DOHH2 (cell line): ENCODE results near the gene SF3B2.
A peak's percentile ranks its signal among the peaks of the same experiment; 100 is the strongest.

Source experiments
- H3F3A ChIP-seq: fragments of 200-600 bp; sonication (generic), shearing (Covaris generic); 2 replicates; pipeline ENCODE4 v1.6.0; 2016; ENCODE audit warnings: antibody characterized with exemption, mild to moderate bottlenecking; ENCODE audit not compliant: control insufficient read depth, insufficient read depth
- H3K27ac ChIP-seq: fragments of 200-600 bp; sonication (generic); 2 replicates; pipeline ENCODE4 v1.5.1; 2014; ENCODE audit warnings: low read depth, mild to moderate bottlenecking, low read length, moderate library complexity
- H3K27me3 ChIP-seq: fragments of 200-600 bp; sonication (generic); 2 replicates; pipeline ENCODE4 v1.6.1; 2014; ENCODE audit warnings: mild to moderate bottlenecking, low read length, mixed read lengths; ENCODE audit not compliant: control insufficient read depth
- H3K36me3 ChIP-seq: fragments of 200-600 bp; sonication (generic); 2 replicates; pipeline ENCODE4 v1.6.1; 2014; ENCODE audit warnings: mild to moderate bottlenecking, low read length, moderate library complexity, mixed read lengths; ENCODE audit not compliant: control insufficient read depth
- H3K4me1 ChIP-seq: fragments of 200-600 bp; sonication (generic); 2 replicates; pipeline ENCODE4 v1.6.1; 2014; ENCODE audit warnings: mild to moderate bottlenecking, low read length, mixed read lengths; ENCODE audit not compliant: control insufficient read depth
- H3K4me2 ChIP-seq: fragments of 200-600 bp; sonication (generic); 2 replicates; pipeline ENCODE4 v1.6.0; 2014; ENCODE audit warnings: mild to moderate bottlenecking, low read length, moderate library complexity
- H3K4me3 ChIP-seq: fragments of 200-600 bp; sonication (generic); 2 replicates; pipeline ENCODE4 v1.5.1; 2014; ENCODE audit warnings: mild to moderate bottlenecking, low read length, mixed read lengths
- H3K79me2 ChIP-seq: fragments of 200-600 bp; sonication (generic); 2 replicates; pipeline ENCODE4 v1.6.1; 2014; ENCODE audit warnings: mild to moderate bottlenecking, low read length, mixed read lengths; ENCODE audit not compliant: control insufficient read depth
- H3K9me2 ChIP-seq: fragments of 200-600 bp; sonication (generic); replicated peaks from 2 replicates; pipeline ENCODE4 v1.6.1; 2014; ENCODE audit warnings: mild to moderate bottlenecking, low read length, mixed read lengths; ENCODE audit not compliant: control insufficient read depth
- H3K9me3 ChIP-seq: fragments of 200-600 bp; sonication (generic); 2 replicates; pipeline ENCODE4 v1.6.1; 2014; ENCODE audit warnings: antibody characterized with exemption, low read length, mixed read lengths; ENCODE audit not compliant: control insufficient read depth, insufficient read depth
- H4K20me1 ChIP-seq: fragments of 200-600 bp; sonication (generic); 2 replicates; pipeline ENCODE4 v1.6.0; 2014; ENCODE audit warnings: low read depth, mild to moderate bottlenecking, antibody characterized with exemption, low read length, moderate library complexity; ENCODE audit not compliant: control insufficient read depth, insufficient read depth
- CTCF ChIP-seq: fragments of 200-600 bp; sonication (generic); IDR thresholded peaks from one replicate; pipeline ENCODE4 v1.5.1; 2014; ENCODE audit warnings: antibody characterized with exemption, mild to moderate bottlenecking, low read depth, low read length; ENCODE audit not compliant: poor library complexity, severe bottlenecking
- EZH2phosphoT487 ChIP-seq: fragments of 200-600 bp; sonication (generic); IDR thresholded peaks from 2 replicates; pipeline ENCODE4 v1.6.1; 2017; ENCODE audit warnings: borderline replicate concordance, mild to moderate bottlenecking, antibody characterized with exemption, low read length, moderate library complexity, mixed read lengths

SF3B2 gene

GRCh38 chr11:66072081-66072480 is 19.9 kb downstream of the SF3B2 start:
- Histone ChIP-seq H3K9me3 (no peaks in the 10 kb centered on the region), H3K4me1 (peaks cover 65% of the 10 kb centered on the region), H3K27me3 (no peaks in the 10 kb centered on the region), H3K4me3 (peak overlapping the region; percentile 80), H4K20me1 (0 out of 2 replicates have a peak, but pooled peaks cover 5% of the 10 kb centered on the region), H3K9me2 (no peaks in the 10 kb centered on the region), H3K36me3 (peaks cover 72% of the 10 kb centered on the region), H3K79me2 (peaks cover 70% of the 10 kb centered on the region), H3K27ac (peak overlapping the region; percentile 45), H3K4me2 (peak overlapping the region; percentile 91), H3F3A (peaks cover 34% of the 10 kb centered on the region)
- TF ChIP-seq EZH2phosphoT487 (no peak), CTCF (no peak)

GRCh38 chr11:66072518-66072917 is 20.4 kb downstream of the SF3B2 start:
- peaks cover 68% of the 10 kb centered on the region for H3K4me1 ChIP-seq
- peak overlapping the region; percentile 80 for H3K4me3 ChIP-seq
- H3K27ac ChIP-seq = peak overlapping the region; percentile 45
- H3K4me2 ChIP-seq = peak overlapping the region; percentile 91
- peaks cover 71% of the 10 kb centered on the region for H3K36me3 ChIP-seq
- peaks cover 74% of the 10 kb centered on the region for H3K79me2 ChIP-seq
- H3K27me3 ChIP-seq = no peaks in the 10 kb centered on the region
- H4K20me1 ChIP-seq = 0 out of 2 replicates have a peak, but pooled peaks cover 5% of the 10 kb centered on the region
- peaks cover 30% of the 10 kb centered on the region for H3F3A ChIP-seq
- H3K9me3 ChIP-seq = no peaks in the 10 kb centered on the region
- TF ChIP-seq CTCF (no peak), EZH2phosphoT487 (no peak)
- H3K9me2 ChIP-seq = no peaks in the 10 kb centered on the region

GRCh38 chr11:66073669-66074068 is 21.5 kb downstream of the SF3B2 start:
- no peaks in the 10 kb centered on the region for H3K27me3 ChIP-seq
- no peaks in the 10 kb centered on the region for H3K9me3 ChIP-seq
- no peak for TF ChIP-seq CTCF
- TF ChIP-seq EZH2phosphoT487 = no peak
- peaks cover 27% of the 10 kb centered on the region for H3F3A ChIP-seq
- H3K4me3 ChIP-seq = 0 out of 2 replicates have a peak overlapping the region, but pooled peaks have one; percentile 80
- H3K79me2 ChIP-seq = peaks cover 83% of the 10 kb centered on the region
- 0 out of 2 replicates have a peak, but pooled peaks cover 5% of the 10 kb centered on the region for H4K20me1 ChIP-seq
- H3K4me2 ChIP-seq = 0 out of 2 replicates have a peak overlapping the region, but pooled peaks have one; percentile 91
- no peaks in the 10 kb centered on the region for H3K9me2 ChIP-seq
- H3K36me3 ChIP-seq = peaks cover 68% of the 10 kb centered on the region
- peaks cover 70% of the 10 kb centered on the region for H3K4me1 ChIP-seq
- H3K27ac ChIP-seq = peak overlapping the region; percentile 45; the same call in 1 of the 2 replicates
